Measurements from ENCODE around the gene CD55. TPM values are rescaled to one million over a fixed set of nuclear protein-coding genes. Genes with fewer than 3 reads are reported as not detected.

Gene CD55
- total and polyA plus RNA-seq, 2 of the 13 experiments (the other 11 are each of a cell fraction or from before 2014, with no cell fraction given), result 6.0 to 56.0 TPM

- TF ChIP-seq NFAT5 (CRISPR knock-in tag; IDR thresholded peaks at IDR 0.05) (no peak), ARID4A (CRISPR knock-in tag; IDR thresholded peaks at IDR 0.05; ENCODE audit: borderline replicate concordance) (no peak), TSC22D2 (CRISPR knock-in tag; IDR thresholded peaks at IDR 0.05; ENCODE audit: borderline replicate concordance) (no peak)
Observed at GRCh38 chr1:207317561-207317960, 3.9 kb upstream of the CD55 start (continued).
